ENCODE measurements around the gene AKIP1. TPM values are rescaled to one million over a fixed set of nuclear protein-coding genes. Genes with fewer than 3 reads are reported as not detected.
"Not testable (repeated sequence)": the region's sequence is repeated elsewhere in the genome, so short reads cannot be mapped to it uniquely, and the experiment has no call there.

AKIP1 gene
- total and polyA plus RNA-seq, 9 donors, result 12.4 to 42.3 (median 20.8) TPM

DNA sequence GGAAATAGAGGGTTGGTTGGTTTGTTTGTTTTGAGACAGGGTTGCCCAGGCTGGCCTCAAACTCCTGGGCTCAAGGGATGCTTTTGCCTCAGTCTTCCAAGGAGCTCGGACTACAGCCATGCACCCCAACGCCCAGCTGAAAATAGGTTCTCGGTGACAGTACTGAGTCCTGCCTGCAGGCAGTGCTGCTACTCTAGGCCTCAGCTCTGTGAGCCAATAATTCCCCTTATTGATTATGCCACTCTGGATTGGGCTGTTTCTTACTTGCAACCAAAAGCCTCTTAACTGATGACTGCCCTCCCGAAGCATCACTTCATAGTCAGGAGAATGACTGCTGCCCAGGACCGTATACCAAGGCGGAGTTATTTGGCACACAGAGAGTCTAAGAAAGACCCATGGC, 22.9 kb downstream of the AKIP1 start:
- no peak overlapping the region for H3K4me3 ChIP-seq
- DNase-seq, result no peak
- no peaks in the 10 kb centered on the region for H3K9me3 ChIP-seq
- no peak overlapping the region for H3K27ac ChIP-seq
- intact Hi-C loops (cut with DNase I), result no loop called here
- WGBS, 3 donors, result 92 to 96% (median 93%) methylated on average over 6 of the region's 6 CpGs
- no peaks in the 10 kb centered on the region for H3K4me1 ChIP-seq (ENCODE audit: insufficient read depth)
- H3K27me3 ChIP-seq, result no peaks in the 10 kb centered on the region
- H3K36me3 ChIP-seq, result no peaks in the 10 kb centered on the region
- TF ChIP-seq, protein P1, sequence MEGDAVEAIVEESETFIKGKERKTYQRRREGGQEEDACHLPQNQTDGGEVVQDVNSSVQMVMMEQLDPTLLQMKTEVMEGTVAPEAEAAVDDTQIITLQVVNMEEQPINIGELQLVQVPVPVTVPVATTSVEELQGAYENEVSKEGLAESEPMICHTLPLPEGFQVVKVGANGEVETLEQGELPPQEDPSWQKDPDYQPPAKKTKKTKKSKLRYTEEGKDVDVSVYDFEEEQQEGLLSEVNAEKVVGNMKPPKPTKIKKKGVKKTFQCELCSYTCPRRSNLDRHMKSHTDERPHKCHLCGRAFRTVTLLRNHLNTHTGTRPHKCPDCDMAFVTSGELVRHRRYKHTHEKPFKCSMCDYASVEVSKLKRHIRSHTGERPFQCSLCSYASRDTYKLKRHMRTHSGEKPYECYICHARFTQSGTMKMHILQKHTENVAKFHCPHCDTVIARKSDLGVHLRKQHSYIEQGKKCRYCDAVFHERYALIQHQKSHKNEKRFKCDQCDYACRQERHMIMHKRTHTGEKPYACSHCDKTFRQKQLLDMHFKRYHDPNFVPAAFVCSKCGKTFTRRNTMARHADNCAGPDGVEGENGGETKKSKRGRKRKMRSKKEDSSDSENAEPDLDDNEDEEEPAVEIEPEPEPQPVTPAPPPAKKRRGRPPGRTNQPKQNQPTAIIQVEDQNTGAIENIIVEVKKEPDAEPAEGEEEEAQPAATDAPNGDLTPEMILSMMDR (IDR thresholded peaks at IDR 0.05), result no peak
- TF ChIP-seq EP300 (IDR thresholded peaks at IDR 0.05) (no peak), POLR2A (IDR thresholded peaks at IDR 0.05) (no peak)

DNA sequence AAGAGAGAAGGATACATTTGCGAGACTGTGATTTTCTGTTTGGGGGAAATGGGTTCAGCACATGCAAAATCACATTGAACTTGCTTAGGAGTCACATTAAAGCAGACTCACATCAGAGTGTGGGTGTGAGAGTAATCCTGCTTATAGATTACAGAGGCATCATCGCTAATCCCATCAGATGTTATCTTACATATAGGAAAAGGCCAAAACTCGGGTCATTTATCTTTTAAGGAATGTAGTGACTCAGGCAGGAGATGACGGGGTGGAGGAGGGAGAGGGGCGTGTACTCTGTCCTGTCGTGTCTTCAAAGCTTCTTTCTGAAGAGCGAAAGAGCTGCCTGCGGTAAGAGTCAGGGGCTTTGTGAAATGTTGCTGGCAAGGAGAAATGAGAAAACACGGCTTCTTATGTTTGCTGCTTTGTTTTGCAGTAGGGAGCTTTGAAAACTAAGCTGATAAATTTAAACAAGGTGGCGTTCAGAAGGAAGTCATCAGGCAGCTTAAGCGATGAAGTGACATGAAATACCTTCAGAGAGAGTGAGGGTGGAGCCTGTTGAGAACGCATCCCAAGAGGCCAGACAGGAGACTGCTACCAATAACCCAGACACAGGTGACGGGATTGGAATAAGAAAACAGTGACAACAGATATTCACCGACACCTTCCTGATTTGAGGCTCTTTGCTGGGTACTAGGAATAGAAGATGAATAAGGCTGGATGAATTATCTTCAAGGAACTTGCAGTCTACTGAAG, 23.9 kb downstream of the AKIP1 start:
- Histone ChIP-seq H3K27ac (no peak overlapping the region), H3K27me3 (no peaks in the 10 kb centered on the region), H3K4me3 (no peak overlapping the region), H3K36me3 (no peaks in the 10 kb centered on the region), H3K4me1 (ENCODE audit: insufficient read depth) (no peaks in the 10 kb centered on the region), H3K9me3 (no peaks in the 10 kb centered on the region)
- DNase-seq, result no peak
- 33 to 36% (median 35%) methylated on average over 14 of the region's 14 CpGs for WGBS, 3 donors
- intact Hi-C loops (cut with DNase I), result no loop called here
- TF ChIP-seq POLR2A (IDR thresholded peaks at IDR 0.05), result no peak
- TF ChIP-seq, protein P1 (IDR thresholded peaks at IDR 0.05), result no peak
- TF ChIP-seq EP300 (IDR thresholded peaks at IDR 0.05), result no peak

DNA sequence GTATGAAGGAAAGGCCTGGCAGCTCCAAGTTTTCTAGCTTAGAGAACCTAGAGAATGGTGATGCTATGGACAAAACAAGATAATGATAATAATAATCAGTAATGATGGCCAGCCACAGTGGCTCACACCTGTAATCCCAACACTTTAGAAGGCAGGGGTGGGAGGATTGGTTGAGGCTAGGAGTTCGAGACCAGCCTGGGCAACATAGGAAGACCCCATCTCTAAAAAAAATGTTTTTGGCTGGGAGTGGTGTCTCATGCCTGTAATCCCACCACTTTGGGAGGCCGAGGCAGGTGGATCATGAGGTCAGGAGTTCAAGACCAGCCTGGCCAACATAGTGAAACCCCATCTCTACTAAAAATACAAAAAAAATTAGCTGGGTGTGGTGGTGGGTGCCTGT, 24.8 kb downstream of the AKIP1 start:
- 93 to 95% (median 95%) methylated on average over 2 of the region's 2 CpGs for WGBS, 3 donors
- H3K9me3 ChIP-seq; H3K27ac ChIP-seq; H3K4me1 ChIP-seq (ENCODE audit: insufficient read depth); DNase-seq; H3K27me3 ChIP-seq; H3K36me3 ChIP-seq; H3K4me3 ChIP-seq; intact Hi-C loops (cut with DNase I): not testable (repeated sequence)

DNA sequence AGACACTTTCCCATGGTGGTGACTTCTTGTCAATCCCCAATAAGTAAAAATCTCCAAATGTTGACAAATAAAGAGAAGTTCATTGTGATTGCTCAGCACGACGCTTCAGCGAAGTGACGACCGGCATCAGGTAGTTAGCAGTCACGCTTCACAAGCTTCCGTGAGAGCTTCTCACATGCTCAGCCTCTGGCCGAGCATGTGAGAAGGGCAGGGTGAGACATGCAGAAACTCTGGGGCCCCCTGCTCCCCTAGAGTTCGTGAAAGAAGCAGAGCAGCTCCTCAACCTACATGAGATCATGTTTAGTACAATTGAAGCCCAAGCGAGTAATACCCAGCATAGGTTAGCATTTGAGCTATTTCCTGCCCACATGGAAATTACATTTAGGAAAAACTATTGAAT, 26.2 kb downstream of the AKIP1 start:
- H3K27ac ChIP-seq, result no peak overlapping the region
- no peak for TF ChIP-seq POLR2A (IDR thresholded peaks at IDR 0.05)
- TF ChIP-seq, protein P1 (IDR thresholded peaks at IDR 0.05), result no peak
- no peak for TF ChIP-seq EP300 (IDR thresholded peaks at IDR 0.05)
- no peaks in the 10 kb centered on the region for H3K9me3 ChIP-seq
- no peak for DNase-seq
- WGBS, 3 donors, result 89 to 90% (median 89%) methylated on average over 10 of the region's 10 CpGs
- H3K4me3 ChIP-seq, result no peak overlapping the region
- intact Hi-C loops (cut with DNase I), result no loop called here
- no peaks in the 10 kb centered on the region for H3K27me3 ChIP-seq
- H3K4me1 ChIP-seq (ENCODE audit: insufficient read depth), result peaks cover 1% of the 10 kb centered on the region
- H3K36me3 ChIP-seq, result no peaks in the 10 kb centered on the region

DNA sequence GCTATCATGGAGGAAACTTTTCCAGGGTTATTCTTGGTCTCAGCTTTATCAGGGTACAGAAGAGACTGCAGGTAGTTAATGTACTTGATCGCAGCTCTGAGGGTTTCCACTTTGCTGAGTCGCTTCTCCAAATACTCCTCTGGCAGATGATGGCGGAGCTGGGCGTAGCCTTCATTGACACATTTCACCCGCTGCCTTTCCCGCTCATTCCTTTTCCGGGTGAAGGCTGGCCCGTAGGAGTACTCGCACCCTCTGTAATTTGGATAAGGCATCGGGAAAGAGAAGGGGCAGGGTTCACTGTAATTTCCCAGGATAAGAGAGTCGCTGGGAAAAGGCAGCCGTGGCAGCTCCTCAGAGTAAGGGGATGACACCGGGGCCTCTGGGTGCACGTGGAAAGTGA, 26.7 kb downstream of the AKIP1 start:
- intact Hi-C loops (cut with DNase I), result no loop called here
- DNase-seq, result no peak
- WGBS, 3 donors, result 80 to 89% (median 83%) methylated on average over 14 of the region's 14 CpGs
- Histone ChIP-seq H3K4me1 (ENCODE audit: insufficient read depth) (peaks cover 1% of the 10 kb centered on the region), H3K4me3 (no peak overlapping the region), H3K27me3 (no peaks in the 10 kb centered on the region), H3K27ac (no peak overlapping the region), H3K9me3 (no peaks in the 10 kb centered on the region), H3K36me3 (no peaks in the 10 kb centered on the region)
- TF ChIP-seq, protein P1 (IDR thresholded peaks at IDR 0.05), result no peak
- TF ChIP-seq POLR2A (IDR thresholded peaks at IDR 0.05), result no peak
- no peak for TF ChIP-seq EP300 (IDR thresholded peaks at IDR 0.05)
